Activated effector memory CD4-positive, alpha-beta T cell treated with anti-CD3 and anti-CD28 coated beads, Interleukin-2, amount 50 U/mL, for 16 hours (primary cell): Measurements from ENCODE around the gene CLEC3B.
A peak's percentile ranks its signal among the peaks of the same experiment; 100 is the strongest.
"Not testable (repeated sequence)": the region's sequence is repeated elsewhere in the genome, so short reads cannot be mapped to it uniquely, and the experiment has no call there.

Experiments
- DNase-seq: peaks from one replicate; pipeline ENCODE4 v3.0.0-alpha.2; 2020

The CLEC3B gene

DNA sequence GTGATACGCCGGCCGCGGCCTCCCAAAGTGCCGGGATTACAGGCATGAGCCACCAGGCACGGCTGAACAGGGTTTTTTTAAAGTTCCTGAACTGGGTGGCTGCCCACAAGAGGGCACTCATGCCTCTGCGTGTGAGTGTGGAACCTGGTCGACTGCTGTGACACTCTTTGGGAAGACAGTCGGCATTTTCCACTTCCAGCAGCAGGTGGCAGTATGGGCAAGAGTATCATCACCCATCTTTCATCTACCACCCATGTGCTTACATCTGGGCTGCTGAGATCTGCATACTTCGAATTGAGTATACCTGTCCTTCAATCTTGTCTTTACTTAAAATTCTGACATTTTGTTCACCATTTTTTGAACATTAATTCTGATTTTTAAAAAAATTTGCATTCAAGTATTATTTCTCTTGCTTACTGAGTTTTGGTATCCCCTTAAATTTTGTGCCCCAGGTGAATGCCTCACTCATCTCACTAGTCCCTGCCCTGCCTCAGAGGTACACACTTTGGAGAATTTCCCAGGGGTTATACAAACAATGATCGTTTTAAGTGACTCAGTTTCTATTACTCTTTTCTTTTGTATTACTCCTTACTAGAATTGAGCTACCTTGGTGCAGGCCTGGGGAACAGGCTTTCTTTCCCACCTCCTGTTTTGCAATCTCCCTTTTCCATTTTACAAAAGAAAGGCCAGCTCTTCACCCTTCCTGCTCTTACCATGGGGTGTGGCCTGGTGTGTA is 11.8 kb downstream of the CLEC3B start:
- peak; percentile 95 for DNase-seq

DNA sequence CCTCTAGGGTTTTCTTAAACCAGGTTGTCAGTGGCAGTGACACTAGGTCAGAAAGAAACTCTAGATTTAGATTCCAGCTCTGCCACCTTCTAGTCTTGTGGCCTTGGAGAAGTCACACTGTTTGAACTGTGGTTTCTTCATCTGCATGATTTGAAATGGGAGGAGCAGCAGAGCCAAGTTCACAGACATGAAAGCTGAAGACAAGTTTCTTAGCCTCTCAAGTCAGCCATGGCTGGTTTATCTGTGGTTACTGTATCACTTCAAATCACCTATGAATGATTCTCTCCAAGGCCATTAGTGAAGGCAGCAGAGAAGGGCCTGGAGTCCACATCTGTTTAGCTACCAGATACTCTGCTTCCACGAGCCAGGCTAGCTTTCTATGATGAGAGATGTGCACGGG is 15.6 kb downstream of the CLEC3B start:
- no peak for DNase-seq

DNA sequence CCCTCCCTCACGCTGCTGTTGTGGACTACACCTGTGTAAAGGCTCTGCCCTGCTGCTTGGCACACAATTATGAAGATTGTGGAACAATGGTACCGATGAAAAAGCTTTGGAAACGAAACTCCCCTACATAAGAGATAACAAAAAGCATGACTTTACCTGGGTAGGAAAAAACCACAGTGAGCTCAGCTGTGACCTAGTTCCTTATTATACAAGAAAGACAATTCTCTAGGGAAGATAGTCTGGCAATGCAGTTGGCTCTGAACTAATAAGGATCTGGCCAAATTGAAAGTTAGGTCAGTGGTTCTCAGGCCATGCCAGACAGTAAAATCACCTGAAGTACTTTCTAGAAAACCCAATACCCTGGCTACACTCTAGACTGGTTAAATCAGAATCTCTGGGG is 16.1 kb downstream of the CLEC3B start:
- DNase-seq = no peak

DNA sequence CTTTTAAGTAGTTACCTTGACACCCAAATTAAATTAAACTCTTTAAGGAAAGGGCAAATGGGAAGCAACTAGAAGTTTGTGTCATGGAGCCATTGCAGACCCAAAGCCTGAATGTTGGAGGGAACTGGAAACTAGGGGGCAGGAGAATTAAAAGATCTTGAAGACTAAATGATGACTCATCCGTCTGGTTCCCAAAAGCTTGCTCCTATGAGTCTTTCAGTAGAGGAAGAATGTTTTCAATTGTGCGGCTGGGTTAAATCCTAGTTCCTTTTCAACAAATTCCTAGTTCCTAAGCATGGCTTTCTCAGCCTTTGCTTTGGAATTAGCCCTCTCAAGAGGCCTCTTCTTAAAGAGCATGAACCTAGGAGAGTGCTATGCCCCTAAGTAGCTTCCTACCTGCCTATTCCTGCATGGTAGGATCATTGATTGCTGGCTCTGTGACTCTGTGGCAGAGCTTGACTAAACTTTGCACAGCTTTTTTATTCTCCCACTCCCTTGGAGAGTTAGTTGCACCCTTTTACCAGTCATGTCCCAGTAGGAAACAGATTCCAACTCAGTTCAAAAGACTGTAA is 17.7 kb downstream of the CLEC3B start:
- DNase-seq = no peak

DNA sequence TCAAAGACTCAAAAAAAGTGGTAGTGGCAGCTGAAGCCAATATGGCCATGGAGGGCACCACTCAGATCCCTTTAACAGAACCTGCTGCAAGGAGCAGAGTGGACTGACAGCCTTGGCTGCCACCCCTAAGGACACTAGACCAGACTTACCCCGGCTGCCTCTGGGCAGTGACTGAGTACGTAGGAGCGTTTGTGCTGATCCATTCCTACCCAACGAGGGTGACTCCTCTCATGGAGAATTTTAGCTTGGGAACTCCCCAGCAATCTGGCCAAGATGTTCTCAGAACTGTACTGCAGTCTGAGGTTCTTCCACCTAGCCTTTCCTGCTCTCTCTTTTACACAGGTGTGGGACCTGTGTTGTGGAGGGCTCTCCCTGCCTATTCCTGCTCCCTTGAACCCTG is 22.1 kb downstream of the CLEC3B start:
- DNase-seq = no peak

DNA sequence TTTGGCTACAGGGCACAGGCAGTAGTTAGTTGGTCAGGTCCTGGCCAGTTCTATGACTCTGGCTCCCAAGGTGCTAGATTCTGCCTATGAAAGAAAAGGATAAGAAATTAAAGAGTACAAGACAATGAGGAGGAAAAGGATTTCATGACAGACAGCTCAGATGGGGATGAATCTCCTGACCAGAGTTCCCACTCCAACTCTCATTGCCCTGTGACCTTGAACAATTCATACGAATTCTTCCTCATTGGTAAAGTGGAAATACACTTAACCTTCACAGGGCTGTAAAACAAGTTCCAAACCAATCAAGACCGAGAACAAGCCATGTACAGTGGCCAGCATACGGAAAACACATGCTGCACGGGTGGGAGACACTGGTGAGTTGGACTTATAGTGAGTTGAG is 23.7 kb downstream of the CLEC3B start:
- DNase-seq = no peak

DNA sequence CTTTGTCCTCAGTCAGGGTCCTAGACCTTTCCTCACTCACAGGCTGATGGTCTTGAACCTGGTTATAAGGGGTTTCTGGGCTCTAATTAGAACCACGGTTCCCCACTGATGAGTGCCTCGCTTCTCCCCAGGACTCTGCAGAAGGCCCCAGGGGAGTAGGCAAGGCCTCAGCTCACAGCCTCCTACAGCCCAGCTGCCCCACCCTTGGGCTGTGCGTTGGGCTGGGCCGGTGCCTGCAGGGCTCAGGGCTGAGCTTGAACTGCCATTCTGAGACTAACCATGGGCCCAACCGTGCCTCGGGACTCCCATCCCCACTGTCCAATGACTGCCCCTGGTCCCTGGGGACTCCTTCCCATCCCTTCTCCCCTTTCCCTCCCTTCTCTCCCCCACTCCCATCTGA is 25.6 kb downstream of the CLEC3B start:
- DNase-seq = no peak

DNA sequence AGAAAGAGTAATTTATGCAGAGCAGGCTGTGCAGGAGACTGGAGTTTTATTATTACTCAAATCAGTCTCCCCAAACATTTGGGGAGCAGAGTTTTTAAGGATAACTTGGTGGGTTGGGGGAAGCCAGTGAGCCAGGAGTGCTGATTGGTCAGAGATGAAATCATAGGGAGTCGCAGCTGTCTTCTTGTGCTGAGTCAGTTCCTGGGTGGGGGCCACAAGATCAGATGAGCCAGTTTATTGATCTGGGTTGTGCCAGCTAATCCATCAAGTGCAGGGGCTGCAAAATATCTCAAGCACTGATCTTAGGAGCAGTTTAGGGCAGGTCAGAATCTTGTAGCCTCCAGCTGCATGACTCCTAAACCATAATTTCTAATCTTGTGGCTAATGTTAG is 27.7 kb downstream of the CLEC3B start:
- DNase-seq = not testable (repeated sequence)

DNA sequence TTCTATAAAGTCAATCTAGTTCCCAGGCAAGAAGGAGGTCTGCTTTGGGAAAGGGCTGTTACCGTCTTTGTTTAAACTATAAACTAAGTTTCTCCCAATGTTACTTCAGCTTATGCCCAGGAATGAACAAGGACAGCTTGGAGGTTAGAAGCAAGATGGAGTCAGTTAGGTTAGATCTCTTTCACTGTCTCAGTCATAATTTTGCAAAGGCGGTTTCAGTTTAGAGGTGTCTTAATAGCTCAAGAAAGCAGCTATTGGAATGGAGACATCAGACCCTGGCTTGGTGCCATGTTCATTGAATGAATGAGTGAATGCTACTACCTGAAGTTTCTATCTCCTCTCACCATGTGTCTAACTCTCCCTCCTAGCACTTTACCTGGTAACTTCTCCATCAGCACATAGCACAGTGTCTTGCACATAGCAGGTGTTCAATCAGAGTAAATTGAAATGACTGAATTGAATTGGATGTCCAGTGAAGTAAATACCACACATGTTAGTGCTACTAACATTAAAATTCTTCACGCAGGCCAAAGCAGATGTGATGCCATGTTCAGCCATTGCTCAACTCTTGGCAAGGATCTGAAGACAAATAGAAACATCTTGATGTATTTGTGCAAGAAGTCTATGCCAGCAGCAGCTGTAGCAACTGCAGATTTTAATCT is 28.2 kb downstream of the CLEC3B start:
- no peak for DNase-seq

DNA sequence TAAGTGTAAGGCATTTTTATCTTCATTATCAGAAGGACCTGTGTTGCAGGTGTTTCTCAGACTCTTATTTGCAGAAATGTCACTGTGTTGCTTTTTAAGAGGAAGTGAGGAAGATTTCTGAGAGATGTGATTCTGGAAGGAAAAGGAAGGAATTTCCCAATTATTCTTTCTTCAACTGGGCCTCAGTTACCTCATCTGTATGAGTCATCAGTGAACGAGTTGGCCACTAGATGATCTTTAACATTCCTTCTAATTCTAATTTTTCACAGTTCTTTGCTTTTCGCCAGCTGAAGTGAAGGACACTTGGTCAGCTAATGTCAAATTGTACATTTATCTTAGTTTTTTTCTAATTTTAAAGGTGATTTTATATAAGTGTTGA is 28.9 kb downstream of the CLEC3B start:
- no peak for DNase-seq

DNA sequence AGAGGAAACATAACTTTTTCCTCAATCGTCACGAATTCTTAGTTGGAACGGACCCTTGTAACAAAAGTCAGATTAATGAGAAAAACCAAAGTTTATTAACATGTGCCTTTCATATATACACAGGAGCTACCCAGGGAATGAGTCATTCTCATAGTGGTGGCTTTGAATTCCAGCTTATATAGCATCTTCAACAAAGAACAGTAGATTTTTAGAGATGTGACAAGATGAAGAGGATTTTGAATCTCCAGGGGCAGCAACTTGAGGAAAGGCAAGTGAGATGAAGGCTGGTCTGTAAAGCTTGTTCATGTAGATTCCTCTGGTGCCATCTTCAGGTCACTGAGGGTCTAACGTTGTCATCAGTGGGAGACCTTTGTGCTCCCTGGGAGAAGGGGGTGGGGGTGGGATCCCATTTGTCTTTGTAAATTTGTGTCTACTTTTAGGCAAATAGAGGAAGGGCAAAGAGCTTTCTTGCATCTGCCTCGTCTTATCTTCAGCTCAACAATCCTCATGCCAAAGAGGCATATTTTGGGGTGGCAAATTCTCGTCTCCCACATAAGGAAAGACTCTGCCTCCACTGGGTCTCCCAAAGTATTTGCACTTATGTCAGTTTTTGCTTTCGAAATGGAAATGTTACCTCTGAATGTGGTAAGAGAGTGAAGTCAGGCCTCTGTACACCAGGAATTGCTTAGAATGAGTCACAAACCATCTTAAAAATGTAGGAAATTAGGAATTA is 29.5 kb downstream of the CLEC3B start:
- no peak for DNase-seq

DNA sequence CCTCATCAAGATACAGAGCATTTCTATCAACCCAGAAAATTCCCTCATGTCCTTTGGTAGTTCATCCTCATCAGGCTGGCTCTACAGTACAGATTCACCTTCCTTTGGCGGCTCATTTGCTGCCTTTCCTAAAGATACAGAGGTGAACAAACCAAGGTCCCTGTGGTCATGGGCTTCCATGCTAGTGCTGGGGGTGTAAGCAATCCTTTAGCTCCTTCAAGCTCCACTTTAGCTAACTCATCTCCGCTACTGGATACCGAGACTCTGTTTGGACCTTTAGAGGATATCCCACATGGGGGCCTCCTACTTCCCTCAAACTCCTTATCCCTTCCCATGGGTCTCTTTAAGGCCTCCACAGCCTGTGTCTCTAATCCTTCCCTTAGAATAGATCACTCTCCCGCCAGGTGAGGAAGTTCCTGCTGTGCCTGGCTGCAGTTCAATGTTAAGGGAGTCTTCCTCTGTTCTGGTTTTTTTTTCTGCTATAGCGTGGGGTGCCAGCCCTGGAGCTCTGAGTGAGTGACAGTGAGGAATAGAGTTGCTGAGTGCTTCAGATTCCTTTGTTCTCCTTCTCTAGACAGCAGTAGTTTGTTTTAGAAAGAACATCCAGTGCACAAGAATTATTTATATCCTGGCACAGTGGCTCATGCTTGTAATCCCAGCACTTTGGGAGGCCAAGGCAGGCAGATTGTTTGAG is 30.7 kb downstream of the CLEC3B start:
- DNase-seq = no peak

DNA sequence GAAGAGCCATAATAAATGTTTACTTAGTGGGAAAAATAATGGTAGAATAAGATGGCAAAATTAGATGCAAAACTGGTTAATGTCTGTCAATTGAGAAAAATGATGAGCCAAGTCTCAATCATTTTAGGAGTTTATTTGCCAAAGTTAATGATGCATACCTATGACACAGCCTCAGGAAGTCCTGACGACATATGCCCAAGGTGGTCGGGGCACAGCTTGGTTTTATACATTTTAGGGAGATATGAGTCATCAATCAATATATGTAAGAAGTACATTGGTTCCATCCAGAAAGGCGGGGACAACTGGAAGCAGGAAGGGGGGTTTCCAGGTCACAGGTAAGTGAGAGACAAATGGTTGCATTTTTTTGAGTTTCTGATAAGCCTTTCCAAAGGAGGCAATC is 31.5 kb downstream of the CLEC3B start:
- DNase-seq = peak; percentile 67

DNA sequence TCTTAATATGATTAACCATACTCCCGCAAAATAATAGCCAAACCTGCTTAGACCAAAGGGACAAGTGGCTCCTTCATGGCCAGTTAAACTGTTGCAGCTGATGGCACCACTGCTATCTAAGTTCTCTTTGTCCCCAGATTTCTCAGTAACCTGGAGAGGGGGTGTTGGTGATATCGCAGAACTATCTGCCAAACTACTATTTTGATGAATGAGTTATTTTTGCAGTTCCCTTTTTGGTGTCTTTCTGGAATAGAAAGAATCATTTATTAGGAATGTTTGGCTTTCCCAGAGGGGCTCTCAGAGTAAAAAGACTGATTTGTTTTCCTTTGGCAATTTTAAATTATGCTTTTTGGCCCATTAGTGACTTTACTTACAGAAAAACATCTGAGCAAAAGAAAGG is 33.0 kb downstream of the CLEC3B start:
- DNase-seq = no peak

DNA sequence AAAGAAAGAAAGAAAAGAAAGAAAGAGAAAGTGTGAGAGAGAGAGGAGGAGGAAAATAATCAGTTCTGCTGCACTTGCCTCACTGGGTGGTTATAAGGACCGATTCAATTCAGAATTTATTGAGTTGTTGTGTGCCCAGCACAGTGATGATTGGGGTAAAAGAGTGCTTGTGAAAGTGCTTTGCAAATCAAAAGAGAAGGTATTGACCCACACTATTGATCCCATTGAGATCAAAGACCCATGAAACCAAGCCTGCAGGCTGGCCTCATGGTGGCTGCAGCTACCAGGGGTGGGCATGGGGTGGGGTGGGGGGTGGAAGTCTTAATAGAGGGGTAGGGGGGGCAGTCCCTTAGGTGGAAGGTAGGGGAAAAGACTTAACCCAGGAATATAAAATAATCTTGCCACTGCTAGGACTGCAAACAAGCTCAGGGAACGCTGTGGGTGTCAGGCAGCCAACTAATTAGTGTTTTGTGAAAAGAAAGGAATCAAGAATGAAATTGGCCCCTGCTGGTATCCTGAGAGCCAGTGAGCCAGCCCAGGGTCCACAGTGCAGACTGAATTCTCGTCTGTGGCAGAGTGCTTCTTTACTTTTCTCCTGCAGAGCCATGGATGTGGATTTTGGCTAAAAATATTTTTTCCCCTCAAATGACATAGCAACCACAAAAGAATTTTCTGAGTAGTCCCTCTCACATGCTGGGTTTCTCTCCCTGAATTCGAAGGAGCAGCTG is 34.2 kb downstream of the CLEC3B start:
- DNase-seq = no peak

DNA sequence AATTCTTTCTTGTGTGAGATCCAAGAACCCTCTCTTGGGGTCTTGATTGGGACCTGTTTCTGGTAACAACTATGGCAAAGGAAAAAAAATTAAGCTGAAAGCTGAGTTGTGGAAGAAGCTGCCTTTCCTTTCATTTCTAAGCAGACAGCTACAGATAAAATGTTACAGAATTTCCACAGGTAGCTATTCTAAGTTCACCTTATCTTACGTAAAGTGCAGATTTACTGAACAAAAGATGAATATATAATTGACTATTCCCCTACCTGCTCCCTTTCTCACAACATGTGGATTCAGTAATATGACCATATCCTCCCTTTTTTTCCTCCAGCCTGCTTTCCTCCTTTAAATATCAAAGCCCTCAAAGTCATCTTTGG is 36.6 kb downstream of the CLEC3B start:
- DNase-seq = no peak

DNA sequence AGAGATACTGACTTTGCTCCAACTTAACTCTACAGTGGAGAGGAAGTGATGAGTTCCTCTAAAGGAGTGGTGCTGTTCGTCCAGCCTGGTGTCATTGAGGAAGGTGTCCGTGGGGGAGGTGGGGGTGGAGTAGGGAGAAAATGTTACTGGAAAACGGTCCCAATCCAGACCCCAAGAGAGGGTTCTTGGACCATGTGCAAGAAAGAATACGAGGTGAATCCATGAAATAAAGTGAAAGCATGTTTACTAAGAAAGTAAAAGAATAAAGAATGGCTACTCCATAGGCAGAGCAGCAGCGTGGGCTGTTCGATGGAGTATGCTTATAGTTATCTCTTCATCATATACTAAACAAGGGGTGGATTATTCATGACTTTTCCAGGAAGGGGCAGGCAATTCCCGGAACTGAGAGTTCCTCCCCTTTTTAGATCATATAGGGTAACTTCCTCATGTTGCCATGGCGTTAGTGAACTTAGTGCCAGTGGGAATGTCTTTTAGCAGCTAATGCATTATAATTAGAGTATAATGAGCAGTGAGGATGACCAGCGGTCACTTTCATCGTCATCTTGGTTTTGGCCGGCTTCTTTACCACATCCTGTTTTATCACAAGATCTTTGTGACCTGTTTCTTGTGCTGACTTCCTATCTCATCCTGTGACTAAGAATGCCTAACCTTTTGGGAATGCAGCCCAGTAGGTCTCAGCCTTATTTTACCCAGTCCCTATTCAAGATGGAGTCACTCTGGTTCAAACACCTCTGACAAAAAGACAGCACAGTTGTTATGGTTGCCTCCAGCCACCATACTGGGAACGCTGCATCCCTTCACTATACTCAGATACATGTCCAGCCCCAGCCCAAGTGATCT is 38.6 kb downstream of the CLEC3B start:
- peak; percentile 76 for DNase-seq

DNA sequence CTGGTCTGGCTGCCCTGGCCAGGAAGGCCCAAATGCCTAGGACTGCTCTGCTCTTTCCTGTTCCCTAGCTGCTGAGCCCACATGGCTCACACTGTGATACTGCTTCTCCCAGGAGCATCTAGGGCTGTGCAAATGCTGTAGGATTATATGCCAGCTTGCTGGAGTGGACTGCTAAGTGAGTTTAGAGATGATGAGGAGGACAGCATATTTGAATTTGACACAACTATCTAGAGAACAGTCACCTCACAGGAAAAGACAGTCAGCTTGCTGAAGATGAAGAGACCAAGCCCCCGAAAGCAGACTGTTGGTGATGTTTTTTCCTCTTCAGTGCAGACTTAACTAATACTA is 39.2 kb downstream of the CLEC3B start:
- DNase-seq = no peak

DNA sequence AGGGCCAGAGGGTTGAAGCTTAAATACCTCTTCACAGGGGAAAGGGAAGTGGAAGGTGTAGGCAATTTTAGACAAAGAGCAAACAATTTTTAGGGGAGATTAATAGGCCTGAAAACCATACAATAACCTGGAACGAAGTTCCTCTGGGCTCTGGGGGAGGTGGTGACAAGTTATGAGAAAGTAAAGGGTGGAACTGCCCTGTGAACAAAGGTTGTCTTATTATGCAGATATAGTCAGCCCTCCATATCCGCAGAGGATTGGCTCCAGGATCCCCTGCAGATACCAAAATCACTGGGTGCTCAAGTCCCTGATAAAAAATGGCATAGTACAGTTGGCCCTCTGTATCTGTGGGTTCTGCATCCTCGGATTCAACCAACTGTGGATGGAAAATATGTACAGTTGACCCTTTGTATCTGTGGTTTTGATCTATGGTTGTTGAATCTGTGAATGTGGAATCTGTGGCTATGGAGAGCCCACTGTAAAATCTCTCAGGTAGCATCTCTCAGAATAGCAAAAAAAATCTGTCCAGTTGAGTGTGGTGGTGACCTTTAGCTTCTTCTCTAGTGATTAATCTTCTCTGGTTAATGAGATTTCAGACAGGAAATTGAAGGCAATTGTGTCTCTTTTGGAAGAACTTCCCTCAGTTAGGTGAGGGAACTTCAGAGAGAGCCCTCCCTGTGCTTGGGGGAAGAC is 40.2 kb downstream of the CLEC3B start:
- no peak for DNase-seq

DNA sequence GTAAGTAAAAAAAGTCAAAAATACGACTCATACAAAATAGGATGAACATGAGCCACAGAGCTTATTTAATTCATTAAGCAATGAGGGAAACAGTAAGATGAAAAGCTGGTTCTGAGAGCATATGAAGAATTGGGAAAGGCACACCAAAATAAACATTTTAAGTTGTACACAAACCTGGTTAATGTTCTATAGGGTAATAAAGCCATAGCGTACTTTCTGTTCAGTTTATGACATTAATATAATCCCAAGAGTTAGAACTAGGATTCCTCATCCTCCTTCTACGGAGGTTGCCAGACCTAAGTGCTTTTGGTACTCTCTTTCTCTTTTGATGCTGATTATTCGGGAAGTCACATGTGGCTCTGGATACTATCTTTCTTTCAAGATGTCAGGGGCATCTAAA is 41.4 kb downstream of the CLEC3B start:
- no peak for DNase-seq

DNA sequence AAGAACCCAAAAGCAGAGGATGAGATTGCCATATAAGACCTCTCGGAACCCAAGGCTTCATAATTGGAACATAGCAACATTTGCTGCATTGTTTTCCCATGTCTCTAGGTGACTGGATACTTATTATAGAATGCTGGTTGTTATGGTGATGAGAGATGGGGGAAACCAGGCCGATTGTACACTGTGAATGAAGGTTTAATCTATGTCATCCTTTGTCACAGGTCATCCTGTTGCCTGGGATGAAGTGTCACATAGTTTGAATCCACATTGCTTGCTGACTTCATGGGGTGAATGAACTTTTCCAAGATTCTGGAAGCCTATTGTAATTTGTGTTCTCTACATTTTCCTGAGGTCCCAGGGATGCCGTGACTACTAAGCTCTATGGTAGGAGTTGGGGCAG is 41.8 kb downstream of the CLEC3B start:
- DNase-seq = no peak
